AG04450 (cell line): Measurements from ENCODE around the gene LIX1L. TPM values are rescaled to one million over a fixed set of nuclear protein-coding genes. Genes with fewer than 3 reads are reported as not detected.

Experiments used
- CTCF ChIA-PET: fragments of 300-600, 350-600 bp; formaldehyde crosslinking; extraction: SDS; loops from one replicate; lab custom pipeline; 2022; ENCODE audit warnings: antibody characterized with exemption, inconsistent platforms; lab: Charles Lee
- POLR2A ChIA-PET: fragments of 350-600 bp; formaldehyde crosslinking; extraction: SDS; loops from one replicate; lab custom pipeline; 2021; ENCODE audit warnings: antibody characterized with exemption, inconsistent platforms; lab: Yijun Ruan, JAX
- DNase-seq: peaks from one replicate; pipeline ENCODE4 v3.0.0-alpha.2; 2011; ENCODE audit warnings: low read depth, low spot score
- H3K27ac ChIP-seq: one replicate; pipeline ENCODE4 v1.5.1; 2012; ENCODE audit warnings: low read depth, low read length, control low read depth
- H3K27me3 ChIP-seq: one replicate; pipeline ENCODE4 v1.6.0; 2012; ENCODE audit warnings: low read length; ENCODE audit not compliant: control insufficient read depth, insufficient read depth
- H3K4me3 ChIP-seq: 2 replicates; pipeline ENCODE4 v1.5.1; 2011; ENCODE audit warnings: mild to moderate bottlenecking, low read depth, low read length, control low read depth
- H3K9me3 ChIP-seq: 2 replicates; pipeline ENCODE4 v1.5.1; 2012; ENCODE audit warnings: low read length; ENCODE audit not compliant: control insufficient read depth, insufficient read depth
- CTCF ChIP-seq: IDR thresholded peaks from 2 replicates; pipeline ENCODE4 v1.5.1; 2011; ENCODE audit warnings: low read depth, low read length, control low read depth, inconsistent platforms
- polyA plus RNA-seq: library from polyadenylated mRNA; depleted of rRNA; stranded (reverse); fragments of >200 nt; gene quantifications from 2 replicates; pipeline ENCODE4 v1.2.3, GENCODE V29; 2011

Gene LIX1L
- polyA plus RNA-seq, 1 experiment = 47.2 TPM

- CTCF ChIA-PET = interaction anchor here (0.7 to 1.9 kb wide), 5 partner anchors 9 to 30 kb away, joined by 3 to 9 read pairs (median 4); partner anchors contain the start of gene RBM8A
- POLR2A ChIA-PET = interaction anchor here (2.6 kb wide), 1 partner anchor 98 kb away, joined by 22 read pairs; the partner anchor contains the start of gene PIAS3
- no peak for DNase-seq
Observed at GRCh38 chr1:145956781-145957442, 905 bp downstream of the LIX1L start.

GRCh38 chr1:145956361-145956760 is 1.5 kb downstream of the LIX1L start:
- POLR2A ChIA-PET = interaction anchor here (2.6 kb wide), 1 partner anchor 97 kb away, joined by 22 read pairs; the partner anchor contains the start of gene PIAS3
- Histone ChIP-seq H3K27me3 (no peaks in the 10 kb centered on the region), H3K9me3 (no peaks in the 10 kb centered on the region; the same call in 1 of the 2 replicates), H3K27ac (no peak overlapping the region), H3K4me3 (peak overlapping the region; percentile 84)
- no peak for TF ChIP-seq CTCF
- no peak for DNase-seq
- CTCF ChIA-PET = interaction anchor here (1.9 kb wide), 1 partner anchor 29 kb away, joined by 4 read pairs; the partner anchor contains the start of gene RBM8A

More at GRCh38 chr1:145956781-145957442, 905 bp downstream of the LIX1L start:
- Histone ChIP-seq H3K4me3 (peak overlapping the region; percentile 84), H3K27me3 (no peaks in the 10 kb centered on the region), H3K27ac (peak overlapping the region; percentile 76), H3K9me3 (no peaks in the 10 kb centered on the region; the same call in 1 of the 2 replicates)
- TF ChIP-seq CTCF = no peak

- POLR2A ChIA-PET = no interaction called here
- no peaks in the 10 kb centered on the region for H3K9me3 ChIP-seq
- TF ChIP-seq CTCF = no peak
- no peaks in the 10 kb centered on the region for H3K27me3 ChIP-seq
- CTCF ChIA-PET = interaction anchor here (1.9 kb wide), 1 partner anchor 28 kb away, joined by 4 read pairs; the partner anchor contains the start of gene RBM8A
- no peak for DNase-seq
- H3K4me3 ChIP-seq = peak overlapping the region; percentile 84
- no peak overlapping the region for H3K27ac ChIP-seq
Observed at GRCh38 chr1:145955436-145955835, 2.4 kb downstream of the LIX1L start.

GRCh38 chr1:145953861-145954260 is 4.0 kb downstream of the LIX1L start:
- no peaks in the 10 kb centered on the region for H3K9me3 ChIP-seq

More at GRCh38 chr1:145953861-145954260, 4.0 kb downstream of the LIX1L start:
- no peak for TF ChIP-seq CTCF
- CTCF ChIA-PET = interaction anchor here (0.8 to 1.2 kb wide), 2 partner anchors 44 to 62 kb away, joined by 3 to 5 read pairs; partner anchors contain the start of gene ITGA10
- POLR2A ChIA-PET = interaction anchor here (1.2 kb wide), 1 partner anchor 26 kb away, joined by 5 read pairs; the partner anchor contains the start of gene RBM8A
- no peak overlapping the region for H3K4me3 ChIP-seq
- no peak for DNase-seq
- H3K27ac ChIP-seq = no peak overlapping the region
- no peaks in the 10 kb centered on the region for H3K27me3 ChIP-seq
